SK-N-SH treated with all-trans-retinoic acid at 6 μM for 48 hours (cell line): Measurements from ENCODE around the gene PYGM.

Experiments
- ATAC-seq: fragments of 200-7000 bp; cut with Tn5 transposase; 3 replicates; pipeline ENCODE4 v1.9.1; 2020; ENCODE audit warnings: mild to moderate bottlenecking, moderate library complexity
- ARNTL ChIP-seq: fragments of 450-650 bp; formaldehyde crosslinking; IDR thresholded peaks from 2 replicates; pipeline ENCODE4 v1.5.0; 2020; ENCODE audit warnings: low read depth, mild to moderate bottlenecking, moderate library complexity, borderline replicate concordance
- BACH2 ChIP-seq: fragments of 250-450 bp; sonication (Bioruptor Pico); IDR thresholded peaks from 2 replicates; pipeline ENCODE4 v1.9.0; 2021; ENCODE audit warnings: mild to moderate bottlenecking, borderline replicate concordance
- CREB5 ChIP-seq: fragments of 250-450 bp; sonication (Bioruptor Pico); IDR thresholded peaks from 2 replicates; pipeline ENCODE4 v1.5.1; 2020; ENCODE audit warnings: low read depth, mild to moderate bottlenecking, moderate library complexity
- CSDC2 ChIP-seq: fragments of 250-450 bp; sonication (Bioruptor Pico); IDR thresholded peaks from 2 replicates; pipeline ENCODE4 v1.5.0; 2020; ENCODE audit warnings: mild to moderate bottlenecking, moderate library complexity
- ESRRG ChIP-seq: fragments of 250-450 bp; sonication (Bioruptor Pico); IDR thresholded peaks from 2 replicates; pipeline ENCODE4 v1.6.1; 2021; ENCODE audit warnings: mild to moderate bottlenecking
- GLIS3 ChIP-seq: fragments of 250-450 bp; sonication (Bioruptor Pico); IDR thresholded peaks from 2 replicates; pipeline ENCODE4 v1.5.0; 2020; ENCODE audit warnings: mild to moderate bottlenecking, moderate library complexity
- ISL1 ChIP-seq: fragments of 250-450 bp; sonication (Bioruptor Pico); IDR thresholded peaks from 2 replicates; pipeline ENCODE4 v2.1.2; 2022; ENCODE audit warnings: mild to moderate bottlenecking, moderate library complexity
- OSR1 ChIP-seq: fragments of 250-450 bp; sonication (Bioruptor Pico); IDR thresholded peaks from 2 replicates; pipeline ENCODE4 v1.8.0; 2022; ENCODE audit warnings: moderate library complexity, mild to moderate bottlenecking, inconsistent platforms
- PATZ1 ChIP-seq: fragments of 250-450 bp; sonication (Bioruptor Pico); IDR thresholded peaks from 2 replicates; pipeline ENCODE4 v1.8.0; 2020; ENCODE audit warnings: mild to moderate bottlenecking, moderate library complexity, borderline replicate concordance
- POU6F1 ChIP-seq: fragments of 250-450 bp; sonication (Bioruptor Pico); IDR thresholded peaks from 2 replicates; pipeline ENCODE4 v1.8.0; 2021; ENCODE audit warnings: low read depth, mild to moderate bottlenecking, moderate library complexity, borderline replicate concordance
- PPARA ChIP-seq: fragments of 250-450 bp; sonication (Bioruptor Pico); IDR thresholded peaks from 2 replicates; pipeline ENCODE4 v1.5.0; 2020; ENCODE audit warnings: mild to moderate bottlenecking, borderline replicate concordance
- SNAI2 ChIP-seq: fragments of 250-450 bp; sonication (Bioruptor Pico); IDR thresholded peaks from 2 replicates; pipeline ENCODE4 v1.5.0; 2020; ENCODE audit warnings: mild to moderate bottlenecking, moderate library complexity
- TCF4 ChIP-seq: fragments of 250-450 bp; sonication (Bioruptor Pico); IDR thresholded peaks from 2 replicates; pipeline ENCODE4 v1.8.0; 2021; ENCODE audit warnings: mild to moderate bottlenecking, moderate library complexity, borderline replicate concordance
- TOX ChIP-seq: fragments of 250-450 bp; sonication (Bioruptor Pico); IDR thresholded peaks from 2 replicates; pipeline ENCODE4 v1.8.0; 2021; ENCODE audit warnings: mild to moderate bottlenecking, moderate library complexity, borderline replicate concordance
- TSHZ2 ChIP-seq: fragments of 250-450 bp; sonication (Bioruptor Pico); IDR thresholded peaks from 2 replicates; pipeline ENCODE4 v1.5.0; 2020; ENCODE audit warnings: mild to moderate bottlenecking, moderate library complexity
- ZC3H10 ChIP-seq: fragments of 250-450 bp; sonication (Bioruptor Pico); IDR thresholded peaks from 2 replicates; pipeline ENCODE4 v1.5.1; 2021; ENCODE audit warnings: mild to moderate bottlenecking, moderate library complexity
- ZFP3 ChIP-seq: fragments of 250-450 bp; sonication (Bioruptor Pico); IDR thresholded peaks from 2 replicates; pipeline ENCODE4 v1.5.0; 2020; ENCODE audit warnings: mild to moderate bottlenecking, moderate library complexity
- ZFP30 ChIP-seq: fragments of 450-650 bp; formaldehyde crosslinking; IDR thresholded peaks from 2 replicates; pipeline ENCODE4 v1.5.0; 2022; ENCODE audit warnings: mild to moderate bottlenecking, moderate library complexity
- ZNF565 ChIP-seq: fragments of 450-650 bp; formaldehyde crosslinking; conservative IDR thresholded peaks from 2 replicates; pipeline ENCODE4 v1.5.0; 2020; ENCODE audit warnings: low read depth, mild to moderate bottlenecking, moderate library complexity

The PYGM gene

GRCh38 chr11:64751136-64751535 lies 8.6 kb downstream of the PYGM start:
- no peak for ATAC-seq
- TF ChIP-seq SNAI2, result no peak
- no peak for TF ChIP-seq CSDC2 (CRISPR knock-in tag)
- no peak for TF ChIP-seq OSR1 (CRISPR knock-in tag)
- no peak for TF ChIP-seq TCF4 (CRISPR knock-in tag)
- no peak for TF ChIP-seq PATZ1 (CRISPR knock-in tag)
- TF ChIP-seq TSHZ2 (CRISPR knock-in tag), result no peak
- no peak for TF ChIP-seq ARNTL
- no peak for TF ChIP-seq PPARA
- no peak for TF ChIP-seq POU6F1 (CRISPR knock-in tag)
- TF ChIP-seq TOX (CRISPR knock-in tag), result no peak
- no peak for TF ChIP-seq ZNF565 (CRISPR knock-in tag)
- TF ChIP-seq, all 23 proteins: peak for 0

- TF ChIP-seq ZFP3 (CRISPR knock-in tag) (no peak), ARNTL (no peak), TOX (CRISPR knock-in tag) (no peak), TCF4 (CRISPR knock-in tag) (no peak), ZC3H10 (CRISPR knock-in tag) (no peak), CREB5 (no peak), OSR1 (CRISPR knock-in tag) (no peak), TSHZ2 (CRISPR knock-in tag) (no peak), PATZ1 (CRISPR knock-in tag) (no peak), ISL1 (CRISPR knock-in tag) (no peak), ESRRG (no peak), CSDC2 (CRISPR knock-in tag) (no peak), GLIS3 (CRISPR knock-in tag) (no peak), POU6F1 (CRISPR knock-in tag) (no peak), ZFP30 (CRISPR knock-in tag) (no peak), BACH2 (CRISPR knock-in tag) (no peak)
- TF ChIP-seq, all 23 proteins: peak for 0
- no peak for ATAC-seq
Measured at GRCh38 chr11:64750361-64751054, 9.3 kb downstream of the PYGM start.
